Uterus (tissue), 2 donors: ENCODE results near the gene COL23A1.

ENCODE experiments used
- CTCF ChIP-seq, 4 experiments: fragments of 200-600 bp in 2 of 4; fragments of 450-650 bp in 2 of 4; sonication (generic) in 2 of 4; IDR thresholded peaks; one replicate each; pipeline ENCODE4 v1.5.1; 2016 to 2019; ENCODE audit warnings: antibody characterized with exemption in 4 of 4, mild to moderate bottlenecking in 2 of 4, moderate library complexity in 1 of 4
- POLR2A ChIP-seq, 2 donors: fragments of 450-650 bp; IDR thresholded peaks; one replicate each; pipeline ENCODE4 v1.6.1; 2016; ENCODE audit warnings: antibody characterized with exemption in 2 of 2, mild to moderate bottlenecking in 1 of 2, moderate library complexity in 1 of 2

- no peak for TF ChIP-seq CTCF (IDR thresholded peaks at IDR 0.05)
- TF ChIP-seq POLR2A (IDR thresholded peaks at IDR 0.05) = no peak
Observed at GRCh38 chr5:178368716-178369300, 221.4 kb downstream of the COL23A1 start.
